GM23338 (cell line): Measurements from ENCODE around the gene CXCL6. TPM values are rescaled to one million over a fixed set of nuclear protein-coding genes. Genes with fewer than 3 reads are reported as not detected.

Experiments used
- CREB1 ChIP-seq: fragments of 250-450 bp; sonication (Bioruptor Pico); IDR thresholded peaks from 2 replicates; pipeline ENCODE4 v1.5.0; 2020; ENCODE audit warnings: low read depth, mild to moderate bottlenecking, moderate library complexity
- EZH2 ChIP-seq: fragments of 200-600 bp; sonication (generic); IDR thresholded peaks from one replicate; pipeline ENCODE4 v1.8.0; 2017; ENCODE audit warnings: antibody characterized with exemption, mild to moderate bottlenecking, low read depth; ENCODE audit not compliant: unreplicated experiment
- EZH2phosphoT487 ChIP-seq: fragments of 200-600 bp; sonication (generic); IDR thresholded peaks from one replicate; pipeline ENCODE4 v1.8.1; 2018; ENCODE audit warnings: antibody characterized with exemption; ENCODE audit not compliant: unreplicated experiment
- JUNB ChIP-seq: IDR thresholded peaks from one replicate; pipeline ENCODE4 v1.6.1; 2016; ENCODE audit warnings: antibody characterized with exemption; ENCODE audit not compliant: unreplicated experiment
- NANOG ChIP-seq: IDR thresholded peaks from 2 replicates; pipeline ENCODE4 v1.6.1; 2016; ENCODE audit warnings: antibody characterized with exemption, borderline replicate concordance
- POLR2AphosphoS5 ChIP-seq: IDR thresholded peaks from 2 replicates; pipeline ENCODE4 v1.6.1; 2016; ENCODE audit warnings: antibody characterized with exemption, low read depth
- STAT1 ChIP-seq: IDR thresholded peaks from one replicate; pipeline ENCODE4 v1.6.1; 2016; ENCODE audit warnings: antibody characterized with exemption; ENCODE audit not compliant: unreplicated experiment
- ZNF114 ChIP-seq: fragments of 250-450 bp; sonication (Bioruptor Pico); IDR thresholded peaks from 2 replicates; pipeline ENCODE4 v1.5.0; 2020; ENCODE audit warnings: mild to moderate bottlenecking, moderate library complexity
- ZNF331 ChIP-seq: fragments of 250-450 bp; sonication (Bioruptor Pico); IDR thresholded peaks from 2 replicates; pipeline ENCODE4 v1.5.0; 2020; ENCODE audit warnings: low read depth, mild to moderate bottlenecking, moderate library complexity
- polyA plus RNA-seq: library from polyadenylated mRNA; unstranded; fragments of >200 nt; fragmentation: Nextera tagmentation; extraction: Ambion mirVana; gene quantifications from 2 replicates; pipeline ENCODE4 v1.2.1, GENCODE V29; 2016
- total RNA-seq: library from RNA; depleted of rRNA; stranded (reverse); fragments of >200 nt; shearing (Covaris generic); gene quantifications from 2 replicates; pipeline ENCODE4 v1.2.3, GENCODE V29; 2014
- TF ChIP-seq, protein P1 (sequence below): fragments of 250-450 bp; sonication (Bioruptor Pico); IDR thresholded peaks from 2 replicates; pipeline ENCODE4 v1.5.0; 2020; ENCODE audit warnings: mild to moderate bottlenecking, moderate library complexity
- TF ChIP-seq, protein P2 (sequence below): IDR thresholded peaks from one replicate; pipeline ENCODE4 v1.6.1; 2018; ENCODE audit warnings: antibody characterized with exemption; ENCODE audit not compliant: unreplicated experiment
- TF ChIP-seq, protein P3 (sequence below): IDR thresholded peaks from 2 replicates; pipeline ENCODE4 v1.6.1; 2016; ENCODE audit warnings: antibody characterized with exemption

Gene CXCL6
- total and polyA plus RNA-seq, 2 experiments from 2014 or later, result 7.2 to 11.8 TPM

DNA sequence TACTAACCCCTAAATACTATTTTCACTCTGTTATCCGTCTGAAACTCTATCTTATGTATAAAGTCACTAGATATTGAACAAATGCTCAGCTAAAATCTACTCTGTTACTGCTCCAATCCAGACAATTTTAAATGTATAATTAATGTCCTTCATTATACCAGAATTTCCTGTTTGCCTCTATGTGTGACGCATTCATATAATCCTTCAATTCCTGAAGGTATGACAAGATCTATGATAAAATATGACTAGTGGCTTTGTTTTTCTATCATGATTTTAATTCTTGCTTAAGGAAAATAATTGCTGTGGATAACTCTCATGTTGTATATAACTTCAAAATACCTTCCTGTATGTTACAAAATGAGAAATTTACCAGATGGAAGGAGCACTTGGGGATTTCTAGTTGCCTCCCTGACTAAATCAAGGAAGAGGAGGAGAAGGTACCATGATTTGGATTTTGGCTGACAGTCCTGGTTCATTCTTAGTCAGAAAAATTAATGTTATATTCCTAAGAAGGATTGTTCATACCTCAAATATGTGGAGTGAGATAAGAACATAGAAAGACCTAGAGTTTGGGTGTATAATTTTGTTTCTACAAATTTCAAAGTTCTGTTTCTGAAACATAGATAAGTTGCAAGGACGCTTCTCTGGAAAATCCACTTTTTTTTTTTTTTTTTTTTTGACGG, 4.9 kb downstream of the CXCL6 start (continued):
- TF ChIP-seq, protein P1, sequence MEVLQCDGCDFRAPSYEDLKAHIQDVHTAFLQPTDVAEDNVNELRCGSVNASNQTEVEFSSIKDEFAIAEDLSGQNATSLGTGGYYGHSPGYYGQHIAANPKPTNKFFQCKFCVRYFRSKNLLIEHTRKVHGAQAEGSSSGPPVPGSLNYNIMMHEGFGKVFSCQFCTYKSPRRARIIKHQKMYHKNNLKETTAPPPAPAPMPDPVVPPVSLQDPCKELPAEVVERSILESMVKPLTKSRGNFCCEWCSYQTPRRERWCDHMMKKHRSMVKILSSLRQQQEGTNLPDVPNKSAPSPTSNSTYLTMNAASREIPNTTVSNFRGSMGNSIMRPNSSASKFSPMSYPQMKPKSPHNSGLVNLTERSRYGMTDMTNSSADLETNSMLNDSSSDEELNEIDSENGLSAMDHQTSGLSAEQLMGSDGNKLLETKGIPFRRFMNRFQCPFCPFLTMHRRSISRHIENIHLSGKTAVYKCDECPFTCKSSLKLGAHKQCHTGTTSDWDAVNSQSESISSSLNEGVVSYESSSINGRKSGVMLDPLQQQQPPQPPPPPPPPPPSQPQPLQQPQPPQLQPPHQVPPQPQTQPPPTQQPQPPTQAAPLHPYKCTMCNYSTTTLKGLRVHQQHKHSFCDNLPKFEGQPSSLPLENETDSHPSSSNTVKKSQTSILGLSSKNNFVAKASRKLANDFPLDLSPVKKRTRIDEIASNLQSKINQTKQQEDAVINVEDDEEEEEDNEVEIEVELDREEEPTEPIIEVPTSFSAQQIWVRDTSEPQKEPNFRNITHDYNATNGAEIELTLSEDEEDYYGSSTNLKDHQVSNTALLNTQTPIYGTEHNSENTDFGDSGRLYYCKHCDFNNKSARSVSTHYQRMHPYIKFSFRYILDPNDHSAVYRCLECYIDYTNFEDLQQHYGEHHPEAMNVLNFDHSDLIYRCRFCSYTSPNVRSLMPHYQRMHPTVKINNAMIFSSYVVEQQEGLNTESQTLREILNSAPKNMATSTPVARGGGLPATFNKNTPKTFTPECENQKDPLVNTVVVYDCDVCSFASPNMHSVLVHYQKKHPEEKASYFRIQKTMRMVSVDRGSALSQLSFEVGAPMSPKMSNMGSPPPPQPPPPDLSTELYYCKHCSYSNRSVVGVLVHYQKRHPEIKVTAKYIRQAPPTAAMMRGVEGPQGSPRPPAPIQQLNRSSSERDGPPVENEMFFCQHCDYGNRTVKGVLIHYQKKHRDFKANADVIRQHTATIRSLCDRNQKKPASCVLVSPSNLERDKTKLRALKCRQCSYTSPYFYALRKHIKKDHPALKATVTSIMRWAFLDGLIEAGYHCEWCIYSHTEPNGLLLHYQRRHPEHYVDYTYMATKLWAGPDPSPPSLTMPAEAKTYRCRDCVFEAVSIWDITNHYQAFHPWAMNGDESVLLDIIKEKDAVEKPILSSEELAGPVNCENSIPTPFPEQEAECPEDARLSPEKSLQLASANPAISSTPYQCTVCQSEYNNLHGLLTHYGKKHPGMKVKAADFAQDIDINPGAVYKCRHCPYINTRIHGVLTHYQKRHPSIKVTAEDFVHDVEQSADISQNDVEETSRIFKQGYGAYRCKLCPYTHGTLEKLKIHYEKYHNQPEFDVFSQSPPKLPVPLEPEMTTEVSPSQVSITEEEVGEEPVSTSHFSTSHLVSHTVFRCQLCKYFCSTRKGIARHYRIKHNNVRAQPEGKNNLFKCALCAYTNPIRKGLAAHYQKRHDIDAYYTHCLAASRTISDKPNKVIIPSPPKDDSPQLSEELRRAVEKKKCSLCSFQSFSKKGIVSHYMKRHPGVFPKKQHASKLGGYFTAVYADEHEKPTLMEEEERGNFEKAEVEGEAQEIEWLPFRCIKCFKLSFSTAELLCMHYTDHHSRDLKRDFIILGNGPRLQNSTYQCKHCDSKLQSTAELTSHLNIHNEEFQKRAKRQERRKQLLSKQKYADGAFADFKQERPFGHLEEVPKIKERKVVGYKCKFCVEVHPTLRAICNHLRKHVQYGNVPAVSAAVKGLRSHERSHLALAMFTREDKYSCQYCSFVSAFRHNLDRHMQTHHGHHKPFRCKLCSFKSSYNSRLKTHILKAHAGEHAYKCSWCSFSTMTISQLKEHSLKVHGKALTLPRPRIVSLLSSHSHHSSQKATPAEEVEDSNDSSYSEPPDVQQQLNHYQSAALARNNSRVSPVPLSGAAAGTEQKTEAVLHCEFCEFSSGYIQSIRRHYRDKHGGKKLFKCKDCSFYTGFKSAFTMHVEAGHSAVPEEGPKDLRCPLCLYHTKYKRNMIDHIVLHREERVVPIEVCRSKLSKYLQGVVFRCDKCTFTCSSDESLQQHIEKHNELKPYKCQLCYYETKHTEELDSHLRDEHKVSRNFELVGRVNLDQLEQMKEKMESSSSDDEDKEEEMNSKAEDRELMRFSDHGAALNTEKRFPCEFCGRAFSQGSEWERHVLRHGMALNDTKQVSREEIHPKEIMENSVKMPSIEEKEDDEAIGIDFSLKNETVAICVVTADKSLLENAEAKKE (CRISPR knock-in tag), result no peak
- TF ChIP-seq ZNF331 (CRISPR knock-in tag) (no peak), NANOG (no peak), JUNB (no peak), POLR2AphosphoS5 (no peak), ZNF114 (no peak), STAT1 (no peak), CREB1 (CRISPR knock-in tag) (no peak), EZH2 (no peak), EZH2phosphoT487 (no peak)
- TF ChIP-seq, protein P2, sequence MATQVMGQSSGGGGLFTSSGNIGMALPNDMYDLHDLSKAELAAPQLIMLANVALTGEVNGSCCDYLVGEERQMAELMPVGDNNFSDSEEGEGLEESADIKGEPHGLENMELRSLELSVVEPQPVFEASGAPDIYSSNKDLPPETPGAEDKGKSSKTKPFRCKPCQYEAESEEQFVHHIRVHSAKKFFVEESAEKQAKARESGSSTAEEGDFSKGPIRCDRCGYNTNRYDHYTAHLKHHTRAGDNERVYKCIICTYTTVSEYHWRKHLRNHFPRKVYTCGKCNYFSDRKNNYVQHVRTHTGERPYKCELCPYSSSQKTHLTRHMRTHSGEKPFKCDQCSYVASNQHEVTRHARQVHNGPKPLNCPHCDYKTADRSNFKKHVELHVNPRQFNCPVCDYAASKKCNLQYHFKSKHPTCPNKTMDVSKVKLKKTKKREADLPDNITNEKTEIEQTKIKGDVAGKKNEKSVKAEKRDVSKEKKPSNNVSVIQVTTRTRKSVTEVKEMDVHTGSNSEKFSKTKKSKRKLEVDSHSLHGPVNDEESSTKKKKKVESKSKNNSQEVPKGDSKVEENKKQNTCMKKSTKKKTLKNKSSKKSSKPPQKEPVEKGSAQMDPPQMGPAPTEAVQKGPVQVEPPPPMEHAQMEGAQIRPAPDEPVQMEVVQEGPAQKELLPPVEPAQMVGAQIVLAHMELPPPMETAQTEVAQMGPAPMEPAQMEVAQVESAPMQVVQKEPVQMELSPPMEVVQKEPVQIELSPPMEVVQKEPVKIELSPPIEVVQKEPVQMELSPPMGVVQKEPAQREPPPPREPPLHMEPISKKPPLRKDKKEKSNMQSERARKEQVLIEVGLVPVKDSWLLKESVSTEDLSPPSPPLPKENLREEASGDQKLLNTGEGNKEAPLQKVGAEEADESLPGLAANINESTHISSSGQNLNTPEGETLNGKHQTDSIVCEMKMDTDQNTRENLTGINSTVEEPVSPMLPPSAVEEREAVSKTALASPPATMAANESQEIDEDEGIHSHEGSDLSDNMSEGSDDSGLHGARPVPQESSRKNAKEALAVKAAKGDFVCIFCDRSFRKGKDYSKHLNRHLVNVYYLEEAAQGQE, result no peak
- TF ChIP-seq, protein P3, sequence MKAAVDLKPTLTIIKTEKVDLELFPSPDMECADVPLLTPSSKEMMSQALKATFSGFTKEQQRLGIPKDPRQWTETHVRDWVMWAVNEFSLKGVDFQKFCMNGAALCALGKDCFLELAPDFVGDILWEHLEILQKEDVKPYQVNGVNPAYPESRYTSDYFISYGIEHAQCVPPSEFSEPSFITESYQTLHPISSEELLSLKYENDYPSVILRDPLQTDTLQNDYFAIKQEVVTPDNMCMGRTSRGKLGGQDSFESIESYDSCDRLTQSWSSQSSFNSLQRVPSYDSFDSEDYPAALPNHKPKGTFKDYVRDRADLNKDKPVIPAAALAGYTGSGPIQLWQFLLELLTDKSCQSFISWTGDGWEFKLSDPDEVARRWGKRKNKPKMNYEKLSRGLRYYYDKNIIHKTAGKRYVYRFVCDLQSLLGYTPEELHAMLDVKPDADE, result no peak
